HG03196 (cell line): ENCODE measurements around the gene KRT7.
"Not testable (repeated sequence)": the region's sequence is repeated elsewhere in the genome, so short reads cannot be mapped to it uniquely, and the experiment has no call there.

ENCODE experiments used
- ATAC-seq: cut with Tn5 transposase; IDR thresholded peaks from one replicate; pipeline ENCODE4 v1.9.1; 2021; ENCODE audit not compliant: unreplicated experiment

KRT7 gene

GRCh38 chr12:52274521-52275120, 41.6 kb downstream of the KRT7 start, which contains the start of gene KRT86:
Gene KRT86, plus strand, starts transcription at chr12:52274645. Its CDS starts 27,272 bp downstream, at chr12:52301917.
- no peak for ATAC-seq

- no peak for ATAC-seq
Measured at GRCh38 chr12:52275686-52276085, 42.6 kb downstream of the KRT7 start.

GRCh38 chr12:52277486-52278245, 44.6 kb downstream of the KRT7 start:
- no peak for ATAC-seq

DNA sequence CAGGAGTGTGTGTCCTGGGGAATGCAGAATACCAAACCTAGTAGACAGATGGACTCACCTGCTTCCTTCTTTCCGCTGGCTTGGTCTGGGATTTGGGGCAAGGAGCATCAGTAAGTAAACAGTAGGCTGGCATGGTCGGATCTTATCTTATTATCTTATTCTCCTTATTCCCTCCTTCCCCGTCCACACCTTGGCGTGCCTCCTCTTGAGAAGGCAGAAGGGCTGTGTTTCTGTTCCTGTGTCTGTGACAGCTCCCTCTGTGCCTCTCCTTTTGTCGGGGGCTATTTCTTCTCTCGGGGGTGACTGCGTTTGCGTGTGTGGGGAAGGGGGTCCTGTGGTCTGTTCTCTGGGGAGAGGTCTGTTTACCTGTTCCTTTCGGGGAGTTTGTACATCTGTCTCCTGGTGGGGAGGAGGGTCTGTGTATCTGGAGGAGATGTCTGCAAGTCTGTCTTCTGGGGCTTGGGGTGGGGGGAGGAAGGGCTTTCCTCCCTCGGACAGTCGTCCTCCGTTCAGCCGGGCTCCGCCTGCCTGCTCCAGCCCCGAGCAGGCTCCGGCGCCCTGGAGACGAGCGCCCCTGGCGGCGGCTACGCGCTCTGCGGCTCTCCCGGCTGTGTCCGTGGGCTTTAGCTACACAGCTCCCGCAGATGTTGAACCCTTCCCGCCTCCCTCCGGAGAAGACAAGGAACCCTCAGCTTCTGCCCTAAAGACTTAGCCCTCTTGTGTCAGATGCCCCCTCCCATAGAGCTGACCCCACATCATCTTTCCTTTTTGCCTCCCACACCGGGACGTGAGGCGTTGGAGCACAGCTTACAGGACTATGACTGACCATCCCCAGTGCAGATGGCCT, 45.8 kb downstream of the KRT7 start:
- ATAC-seq, result peak; percentile 58

DNA sequence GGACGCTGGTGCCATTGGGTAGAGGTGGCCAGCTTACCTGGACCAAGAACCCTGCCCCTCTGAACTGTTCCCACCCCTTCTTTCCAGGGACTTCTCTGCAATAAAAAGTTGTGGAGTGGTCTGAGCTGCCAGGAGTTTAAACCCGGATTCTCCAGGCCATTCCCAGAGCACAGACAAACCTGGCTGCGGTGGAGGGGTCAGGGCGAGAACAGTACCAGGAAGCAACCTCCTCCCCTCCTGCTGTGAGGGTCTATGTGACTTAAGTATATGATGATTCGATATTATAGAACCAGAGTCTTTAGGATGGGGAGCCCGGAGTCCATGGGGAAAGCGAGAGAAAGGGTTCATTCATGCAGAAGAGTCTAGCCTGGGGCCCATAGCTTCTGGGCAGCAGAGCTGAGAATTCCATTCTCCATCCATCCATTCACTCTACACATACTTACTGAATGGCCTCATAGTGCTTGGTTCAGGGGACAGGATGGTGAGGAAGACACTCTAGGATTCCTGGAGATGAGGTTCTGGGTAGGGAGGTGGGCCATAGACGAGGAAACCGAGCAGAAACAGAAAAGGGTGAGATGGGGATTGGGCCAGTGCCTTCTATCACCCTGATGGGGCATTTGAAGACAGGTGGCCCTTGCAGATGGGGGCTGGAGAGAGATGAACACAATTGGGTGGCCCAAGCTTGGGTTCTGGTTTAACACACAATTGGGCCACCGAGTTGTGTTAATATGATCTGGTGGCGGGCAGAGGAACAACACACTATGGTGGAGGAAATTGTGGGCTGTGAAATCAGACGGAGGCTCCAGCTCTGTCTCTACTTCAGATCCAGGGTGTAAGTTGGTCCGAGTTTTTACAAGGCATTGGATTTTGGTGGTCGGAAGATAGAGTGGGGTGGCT, 46.6 kb downstream of the KRT7 start:
- no peak for ATAC-seq

DNA sequence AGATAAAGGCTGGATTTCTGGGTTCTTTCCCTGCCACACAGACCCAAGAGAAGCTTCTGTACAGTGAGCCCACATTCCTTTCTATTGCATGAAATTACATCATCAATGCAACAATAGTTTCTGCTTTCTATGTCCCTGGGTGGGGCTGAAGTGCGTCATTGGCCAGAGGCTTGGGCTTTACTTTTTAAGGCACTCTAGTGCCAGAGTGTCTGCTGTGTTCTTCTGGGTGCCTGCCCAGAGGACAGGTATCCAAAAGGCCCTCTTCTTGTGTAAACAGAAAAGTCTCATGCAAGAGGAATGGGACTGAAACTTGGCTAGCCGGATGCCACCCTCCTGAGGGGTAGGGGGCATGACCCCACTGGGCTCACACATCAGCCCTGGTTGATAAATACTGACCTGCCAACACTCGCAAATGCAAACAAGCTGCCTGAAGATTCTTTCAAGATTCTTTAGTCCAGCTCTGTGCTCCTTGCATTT, 47.3 kb downstream of the KRT7 start:
- ATAC-seq, result no peak

DNA sequence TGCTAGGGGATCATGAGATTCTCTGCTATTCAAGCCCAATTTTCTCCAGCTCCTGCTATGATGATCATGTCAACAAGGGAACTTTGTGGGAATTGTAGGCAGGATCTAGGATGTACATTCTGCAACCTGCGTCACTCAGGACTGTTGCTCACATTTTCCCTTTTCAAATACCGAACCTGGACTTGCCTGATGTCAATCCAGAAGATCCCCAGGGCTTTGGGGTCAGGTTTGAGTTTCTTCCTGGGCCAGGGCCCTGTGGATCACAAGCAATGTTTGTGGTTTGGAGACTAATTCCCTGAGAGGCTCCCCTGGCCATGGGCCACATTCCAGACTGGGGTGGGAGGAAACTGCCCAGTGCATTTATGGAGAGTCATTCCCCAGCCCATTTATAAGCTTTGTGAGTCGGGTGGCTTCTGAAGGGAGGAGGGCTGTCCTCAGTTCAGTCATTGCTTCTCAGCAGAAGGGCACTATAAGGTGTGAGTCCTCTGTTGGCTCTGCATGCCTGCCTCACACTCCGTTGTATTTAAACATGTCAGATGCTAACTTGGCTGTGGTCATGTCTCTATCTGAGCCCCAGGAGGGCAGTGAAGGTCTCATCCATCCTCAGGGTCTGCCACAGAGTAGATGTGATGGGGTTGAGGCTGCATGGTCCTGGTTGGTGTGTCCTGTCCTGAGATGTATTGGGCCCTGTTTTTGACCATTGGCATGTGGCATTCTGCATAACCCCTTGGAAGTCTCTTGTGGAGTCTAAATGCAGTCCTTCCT, 47.9 kb downstream of the KRT7 start:
- no peak for ATAC-seq

DNA sequence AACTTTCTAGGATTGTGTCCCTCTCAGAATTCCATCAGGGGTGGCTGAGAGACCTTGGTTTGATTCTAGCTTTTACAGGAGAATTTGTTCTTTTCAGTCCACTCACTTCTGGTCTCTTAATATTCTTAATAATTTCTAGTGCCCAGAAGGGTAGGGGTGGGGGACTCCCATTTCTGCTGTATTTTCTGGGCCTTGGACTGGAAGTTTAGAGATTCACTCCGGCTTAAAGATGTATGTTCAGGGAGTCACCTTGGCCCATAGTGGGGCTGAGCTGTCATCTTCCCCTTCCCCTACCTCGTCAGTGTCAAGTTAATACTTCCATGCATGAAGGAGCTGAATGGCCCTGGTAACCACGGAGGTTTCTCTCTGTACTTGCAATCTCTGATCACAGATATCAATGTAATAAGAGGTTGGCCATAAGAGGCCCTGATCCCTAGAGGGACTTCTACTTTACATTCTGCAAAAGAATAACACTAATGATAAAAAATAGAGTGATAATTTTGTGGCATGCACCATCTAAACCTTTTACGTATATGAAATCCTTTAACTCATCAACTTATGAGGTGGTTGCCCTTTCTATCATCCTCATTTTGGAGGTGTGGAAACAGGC, 51.6 kb downstream of the KRT7 start:
- no peak for ATAC-seq

DNA sequence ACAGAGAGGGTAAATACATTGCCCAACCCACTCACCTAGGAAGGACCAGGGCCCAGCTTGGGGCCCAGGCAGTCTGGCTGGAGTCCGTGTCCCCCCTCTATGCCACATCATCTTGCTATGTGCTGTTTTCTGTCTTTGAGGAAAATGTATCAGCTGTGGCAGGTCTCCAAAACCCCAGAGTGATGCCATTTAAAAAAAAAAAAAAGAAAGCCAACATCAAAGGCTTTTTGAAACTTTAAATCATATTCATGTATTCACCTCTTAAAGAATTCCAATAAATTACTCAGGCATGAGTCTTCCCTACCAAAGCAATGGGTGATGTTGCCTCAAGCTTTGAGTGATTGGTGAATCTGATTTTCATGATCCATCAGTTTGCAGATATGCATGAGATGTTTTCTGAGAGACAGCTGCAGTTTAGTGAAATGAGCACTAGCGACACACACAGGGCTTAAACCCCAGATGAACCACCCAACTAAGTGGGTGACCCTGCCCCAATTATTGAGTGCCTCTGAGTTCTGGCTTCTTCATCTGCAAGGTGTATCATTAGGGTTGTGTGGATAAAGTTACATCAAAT, 52.2 kb downstream of the KRT7 start:
- ATAC-seq, result no peak

DNA sequence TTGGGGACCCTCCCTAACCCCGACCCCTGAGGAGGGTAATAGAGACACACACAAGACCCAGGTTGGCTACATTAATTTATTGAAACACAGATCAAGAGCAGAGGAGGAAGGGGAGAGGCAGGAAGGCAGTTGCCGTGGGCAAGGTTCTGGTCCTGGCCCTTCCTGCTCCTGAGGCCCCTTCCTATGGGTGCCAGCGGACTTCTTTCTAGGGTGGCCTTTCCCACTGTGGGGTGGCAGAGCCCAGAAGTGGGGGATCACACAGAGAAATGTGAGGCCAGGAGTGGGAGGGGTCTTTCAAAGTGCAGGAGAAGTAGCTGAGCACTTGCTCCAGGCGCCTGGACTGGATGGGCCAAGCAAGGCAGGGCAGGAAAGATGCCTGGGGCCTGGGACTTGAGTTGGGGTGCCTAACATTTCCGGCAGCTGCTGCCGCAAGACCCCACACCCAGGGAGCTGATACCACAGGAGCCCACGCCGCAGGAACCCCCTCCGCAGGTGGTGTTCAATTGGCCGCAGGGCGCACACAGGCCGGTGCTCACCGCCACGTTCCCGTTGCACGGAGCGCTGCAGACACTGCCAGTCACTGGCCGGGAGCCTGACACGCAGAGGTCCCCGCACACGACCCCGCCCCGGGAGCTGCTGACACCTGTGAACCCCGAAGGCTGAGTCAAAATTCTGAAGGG, 52.9 kb downstream of the KRT7 start:
- no peak for ATAC-seq

- not testable (repeated sequence) for ATAC-seq
Measured at GRCh38 chr12:52286857-52287785, 54.1 kb downstream of the KRT7 start.

DNA sequence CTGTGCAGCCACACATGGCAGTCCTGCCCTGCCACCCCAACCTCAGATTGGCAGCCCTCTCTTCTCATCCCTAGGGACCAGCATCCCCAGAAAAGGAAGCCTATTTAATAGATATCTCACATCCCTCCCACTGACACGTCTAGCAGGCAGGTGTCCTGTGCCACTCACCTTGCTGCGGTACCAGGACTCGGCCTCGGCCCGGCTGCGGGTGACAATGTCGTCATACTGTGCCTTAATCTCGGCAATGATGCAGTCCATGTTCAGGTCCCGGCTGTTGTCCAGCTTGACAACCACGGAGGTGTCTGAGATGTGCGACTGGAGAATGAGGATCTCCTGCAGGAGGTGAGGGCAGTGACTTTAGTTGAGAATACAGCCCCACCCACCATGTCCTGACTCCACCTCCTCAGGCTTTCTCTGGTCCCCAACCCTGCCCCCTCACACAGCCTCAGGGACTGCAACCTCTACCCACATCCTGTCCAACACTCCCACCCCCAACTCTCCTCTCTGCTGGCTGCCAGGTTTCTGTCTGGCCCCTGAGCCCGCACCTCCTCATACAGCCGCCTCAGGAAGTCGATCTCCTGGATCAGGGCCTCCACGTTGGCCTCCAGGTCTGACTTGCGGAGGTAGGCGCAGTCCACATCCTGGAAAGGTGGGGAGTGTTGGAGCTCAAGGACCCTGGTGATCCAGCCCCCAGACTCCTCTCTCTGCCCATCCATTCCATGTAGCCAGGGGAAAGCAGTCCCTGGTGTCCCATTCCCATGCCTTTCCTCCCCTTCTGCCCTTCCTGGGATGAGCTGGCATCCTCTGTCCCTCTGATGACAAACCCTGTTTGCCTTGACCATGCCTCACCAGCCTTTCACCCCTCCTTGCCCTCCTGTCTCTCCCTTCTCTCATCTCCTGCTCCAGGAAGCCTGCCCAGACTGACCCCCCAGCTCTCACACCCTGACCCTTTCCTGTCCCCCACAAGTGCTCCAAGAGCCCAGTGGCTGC, 55.1 kb downstream of the KRT7 start:
- peak; percentile 79 for ATAC-seq

GRCh38 chr12:52290483-52291134, 57.6 kb downstream of the KRT7 start:
- ATAC-seq, result not testable (repeated sequence)

DNA sequence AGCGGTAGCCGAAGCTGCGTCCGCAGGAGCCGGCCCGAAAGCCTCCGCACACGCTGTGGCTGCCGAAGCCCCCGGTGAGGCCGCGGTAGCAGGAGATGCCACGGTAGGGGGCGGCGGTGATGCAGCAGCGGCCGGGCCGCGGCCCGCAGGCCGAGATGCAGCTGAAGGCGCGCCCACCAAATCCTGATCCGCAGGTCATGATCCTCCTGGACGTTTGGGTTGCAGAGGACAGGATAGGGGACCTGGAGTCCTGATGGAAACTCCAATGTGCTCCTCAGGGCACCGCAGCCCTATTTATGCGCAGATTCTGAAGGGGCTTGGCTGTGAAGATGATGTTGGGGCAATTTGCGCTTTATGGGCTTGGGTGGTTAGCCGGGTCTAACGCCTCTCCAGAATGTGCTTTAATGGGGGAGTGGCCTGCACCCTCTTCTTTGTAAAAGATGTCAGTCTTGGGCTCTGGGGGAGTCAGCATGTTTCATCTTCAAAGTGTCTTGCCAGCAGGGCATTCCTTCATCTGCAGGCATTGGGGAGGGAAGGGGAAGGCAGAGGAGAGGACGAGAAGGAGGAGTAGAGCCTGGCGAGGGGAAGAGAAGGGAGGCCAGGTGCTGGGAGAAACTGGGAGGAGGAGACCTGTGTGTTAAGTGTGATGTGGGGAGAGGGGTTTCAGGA, 58.4 kb downstream of the KRT7 start, which contains the start of gene KRT81:
KRT81 (minus strand) TSS at position 268 of the 669 bp plus-strand sequence; CDS start at position 199, 69 bp downstream.
- no peak for ATAC-seq

- ATAC-seq, result no peak
Measured at GRCh38 chr12:52293926-52294325, 60.9 kb downstream of the KRT7 start.
